Measurements from ENCODE around the gene LNX1. TPM values are rescaled to one million over a fixed set of nuclear protein-coding genes. Genes with fewer than 3 reads are reported as not detected.

The LNX1 gene
- total and polyA plus RNA-seq, 4 experiments from 2014 or later, result 0.44 to 0.78 TPM; not detected in 2

GRCh38 chr4:53614591-53614990 is 23.3 kb upstream of the LNX1 start:
- Histone ChIP-seq H3K4me3 (ENCODE audit: low read length in 2 of 2) (no peak overlapping the region), H3K27ac (ENCODE audit: low read depth, low read length) (no peak overlapping the region), H3K27me3 (ENCODE audit: insufficient read depth, low read length) (no peaks in the 10 kb centered on the region), H3K36me3 (ENCODE audit: insufficient read depth, low read length) (no peaks in the 10 kb centered on the region), H3K4me1 (ENCODE audit: insufficient read depth, low read length) (no peaks in the 10 kb centered on the region), H3K9me3 (ENCODE audit: control insufficient read depth in 1 of 2, low read length in 2 of 2) (no peaks in the 10 kb centered on the region)
- no peak overlapping the region for H3K27ac Mint-ChIP-seq
- H3K36me3 Mint-ChIP-seq, result no peaks in the 10 kb centered on the region
- H3K9me3 Mint-ChIP-seq, result peaks cover 0 to 8% (median under 1%) of the 10 kb centered on the region in 8 donors
- no peaks in the 10 kb centered on the region for H3K4me1 Mint-ChIP-seq
- intact Hi-C loops (cut with micrococcal nuclease), result no loop called here
- DNase-seq, result no peak
- no peak overlapping the region for H3K4me3 Mint-ChIP-seq
- H3K27me3 Mint-ChIP-seq, result no peaks in the 10 kb centered on the region
- POLR2A ChIA-PET (ENCODE audit: partially characterized antibody), result no interaction called here
- CTCF ChIA-PET (ENCODE audit: partially characterized antibody), result no interaction called here

- DNase-seq, result no peak
- Mint-ChIP-seq H3K4me1 (no peaks in the 10 kb centered on the region), H3K4me3 (no peak overlapping the region), H3K27ac (no peak overlapping the region), H3K27me3 (peaks cover 0 to 2% of the 10 kb centered on the region in 2 donors), H3K36me3 (no peaks in the 10 kb centered on the region), H3K9me3 (peaks cover 0 to 8% (median 3%) of the 10 kb centered on the region in 8 donors)
- Histone ChIP-seq H3K27me3 (ENCODE audit: insufficient read depth, low read length) (no peaks in the 10 kb centered on the region), H3K4me3 (ENCODE audit: low read length in 2 of 2) (no peak overlapping the region), H3K4me1 (ENCODE audit: insufficient read depth, low read length) (no peaks in the 10 kb centered on the region), H3K9me3 (ENCODE audit: control insufficient read depth in 1 of 2, low read length in 2 of 2) (no peaks in the 10 kb centered on the region), H3K36me3 (ENCODE audit: insufficient read depth, low read length) (no peaks in the 10 kb centered on the region), H3K27ac (ENCODE audit: low read depth, low read length) (no peak overlapping the region)
- intact Hi-C loops (cut with micrococcal nuclease), result no loop called here
- CTCF ChIA-PET (ENCODE audit: partially characterized antibody), result no interaction called here
- POLR2A ChIA-PET (ENCODE audit: partially characterized antibody), result no interaction called here
Observed at GRCh38 chr4:53613428-53613827, 22.1 kb upstream of the LNX1 start.

GRCh38 chr4:53608649-53609048 is 17.4 kb upstream of the LNX1 start:
- H3K9me3 Mint-ChIP-seq, result peaks cover 3 to 10% (median 7%) of the 10 kb centered on the region in 8 donors
- no peaks in the 10 kb centered on the region for H3K36me3 Mint-ChIP-seq
- no peak overlapping the region for H3K27ac Mint-ChIP-seq
- Histone ChIP-seq H3K27me3 (ENCODE audit: insufficient read depth, low read length) (no peaks in the 10 kb centered on the region), H3K27ac (ENCODE audit: low read depth, low read length) (no peak overlapping the region), H3K4me3 (ENCODE audit: low read length in 2 of 2) (no peak overlapping the region), H3K4me1 (ENCODE audit: insufficient read depth, low read length) (no peaks in the 10 kb centered on the region), H3K36me3 (ENCODE audit: insufficient read depth, low read length) (no peaks in the 10 kb centered on the region), H3K9me3 (ENCODE audit: control insufficient read depth in 1 of 2, low read length in 2 of 2) (no peaks in the 10 kb centered on the region)
- no peak overlapping the region for H3K4me3 Mint-ChIP-seq
- POLR2A ChIA-PET (ENCODE audit: partially characterized antibody), result no interaction called here
- intact Hi-C loops (cut with micrococcal nuclease), result no loop called here
- DNase-seq, result no peak
- no peaks in the 10 kb centered on the region for H3K4me1 Mint-ChIP-seq
- peaks cover 2 to 5% of the 10 kb centered on the region in 2 donors for H3K27me3 Mint-ChIP-seq
- CTCF ChIA-PET (ENCODE audit: partially characterized antibody), result no interaction called here

GRCh38 chr4:53608242-53608641 is 17.0 kb upstream of the LNX1 start:
- no peaks in the 10 kb centered on the region for H3K4me1 Mint-ChIP-seq
- intact Hi-C loops (cut with micrococcal nuclease), result no loop called here
- Histone ChIP-seq H3K9me3 (ENCODE audit: control insufficient read depth in 1 of 2, low read length in 2 of 2) (no peaks in the 10 kb centered on the region), H3K27me3 (ENCODE audit: insufficient read depth, low read length) (no peaks in the 10 kb centered on the region), H3K36me3 (ENCODE audit: insufficient read depth, low read length) (no peaks in the 10 kb centered on the region), H3K4me1 (ENCODE audit: insufficient read depth, low read length) (no peaks in the 10 kb centered on the region), H3K27ac (ENCODE audit: low read depth, low read length) (no peak overlapping the region), H3K4me3 (ENCODE audit: low read length in 2 of 2) (no peak overlapping the region)
- DNase-seq, result no peak
- CTCF ChIA-PET (ENCODE audit: partially characterized antibody), result no interaction called here
- H3K4me3 Mint-ChIP-seq, result no peak overlapping the region
- POLR2A ChIA-PET (ENCODE audit: partially characterized antibody), result no interaction called here
- no peak overlapping the region for H3K27ac Mint-ChIP-seq
- H3K9me3 Mint-ChIP-seq, result peaks cover 3 to 8% (median 6%) of the 10 kb centered on the region in 8 donors
- peaks cover 2 to 7% of the 10 kb centered on the region in 2 donors for H3K27me3 Mint-ChIP-seq
- no peaks in the 10 kb centered on the region for H3K36me3 Mint-ChIP-seq

- no peaks in the 10 kb centered on the region for H3K36me3 ChIP-seq (ENCODE audit: insufficient read depth, low read length)
- no peaks in the 10 kb centered on the region for H3K27me3 ChIP-seq (ENCODE audit: insufficient read depth, low read length)
- H3K4me3 ChIP-seq (ENCODE audit: low read length in 2 of 2), result no peak overlapping the region
- H3K9me3 ChIP-seq (ENCODE audit: control insufficient read depth in 1 of 2, low read length in 2 of 2), result no peaks in the 10 kb centered on the region
- no peaks in the 10 kb centered on the region for H3K4me1 Mint-ChIP-seq
- H3K4me1 ChIP-seq (ENCODE audit: insufficient read depth, low read length), result no peaks in the 10 kb centered on the region
- no peaks in the 10 kb centered on the region for H3K36me3 Mint-ChIP-seq
- peaks cover 5 to 15% of the 10 kb centered on the region in 2 donors for H3K27me3 Mint-ChIP-seq
- CTCF ChIA-PET (ENCODE audit: partially characterized antibody), result no interaction called here
- POLR2A ChIA-PET (ENCODE audit: partially characterized antibody), result no interaction called here
- no peak overlapping the region for H3K4me3 Mint-ChIP-seq
- DNase-seq, result no peak
- intact Hi-C loops (cut with micrococcal nuclease), result no loop called here
- H3K9me3 Mint-ChIP-seq, result peaks cover 3 to 8% (median 5%) of the 10 kb centered on the region in 8 donors
- H3K27ac Mint-ChIP-seq, result no peak overlapping the region
- H3K27ac ChIP-seq (ENCODE audit: low read depth, low read length), result no peak overlapping the region
Observed at GRCh38 chr4:53605783-53606182, 14.5 kb upstream of the LNX1 start.

- ChIA-PET CTCF (ENCODE audit: partially characterized antibody) (no interaction called here), POLR2A (ENCODE audit: partially characterized antibody) (no interaction called here)
- Mint-ChIP-seq H3K27me3 (peaks cover 5 to 16% of the 10 kb centered on the region in 2 donors), H3K4me3 (no peak overlapping the region), H3K36me3 (no peaks in the 10 kb centered on the region), H3K27ac (peak overlapping the region in 1 of 7 donors; percentile 62), H3K4me1 (no peaks in the 10 kb centered on the region), H3K9me3 (peaks cover 0 to 5% (median 3%) of the 10 kb centered on the region in 8 donors)
- Histone ChIP-seq H3K9me3 (ENCODE audit: control insufficient read depth in 1 of 2, low read length in 2 of 2) (no peaks in the 10 kb centered on the region), H3K36me3 (ENCODE audit: insufficient read depth, low read length) (no peaks in the 10 kb centered on the region), H3K27me3 (ENCODE audit: insufficient read depth, low read length) (no peaks in the 10 kb centered on the region), H3K4me3 (ENCODE audit: low read length in 2 of 2) (no peak overlapping the region), H3K4me1 (ENCODE audit: insufficient read depth, low read length) (no peaks in the 10 kb centered on the region), H3K27ac (ENCODE audit: low read depth, low read length) (no peak overlapping the region)
- DNase-seq, result no peak
- intact Hi-C loops (cut with micrococcal nuclease), result no loop called here
Observed at GRCh38 chr4:53602390-53602789, 11.1 kb upstream of the LNX1 start.

- no peaks in the 10 kb centered on the region for H3K9me3 ChIP-seq (ENCODE audit: control insufficient read depth in 1 of 2, low read length in 2 of 2)
- intact Hi-C loops (cut with micrococcal nuclease), result no loop called here
- no peaks in the 10 kb centered on the region for H3K4me1 ChIP-seq (ENCODE audit: insufficient read depth, low read length)
- no peak overlapping the region for H3K27ac Mint-ChIP-seq
- H3K4me1 Mint-ChIP-seq, result no peaks in the 10 kb centered on the region
- CTCF ChIA-PET (ENCODE audit: partially characterized antibody), result no interaction called here
- no peaks in the 10 kb centered on the region for H3K36me3 ChIP-seq (ENCODE audit: insufficient read depth, low read length)
- H3K27me3 ChIP-seq (ENCODE audit: insufficient read depth, low read length), result no peaks in the 10 kb centered on the region
- no peak overlapping the region for H3K27ac ChIP-seq (ENCODE audit: low read depth, low read length)
- peaks cover 0 to 5% (median 3%) of the 10 kb centered on the region in 8 donors for H3K9me3 Mint-ChIP-seq
- POLR2A ChIA-PET (ENCODE audit: partially characterized antibody), result no interaction called here
- no peak for DNase-seq
- peaks cover 5 to 16% of the 10 kb centered on the region in 2 donors for H3K27me3 Mint-ChIP-seq
- no peak overlapping the region for H3K4me3 Mint-ChIP-seq
- H3K36me3 Mint-ChIP-seq, result no peaks in the 10 kb centered on the region
- no peak overlapping the region for H3K4me3 ChIP-seq (ENCODE audit: low read length in 2 of 2)
Observed at GRCh38 chr4:53601251-53601764, 10.0 kb upstream of the LNX1 start.

GRCh38 chr4:53599632-53600031 is 8.3 kb upstream of the LNX1 start:
- Histone ChIP-seq H3K4me1 (ENCODE audit: insufficient read depth, low read length) (no peaks in the 10 kb centered on the region), H3K4me3 (ENCODE audit: low read length in 2 of 2) (no peak overlapping the region), H3K27ac (ENCODE audit: low read depth, low read length) (no peak overlapping the region), H3K27me3 (ENCODE audit: insufficient read depth, low read length) (no peaks in the 10 kb centered on the region), H3K9me3 (ENCODE audit: control insufficient read depth in 1 of 2, low read length in 2 of 2) (no peaks in the 10 kb centered on the region), H3K36me3 (ENCODE audit: insufficient read depth, low read length) (no peaks in the 10 kb centered on the region)
- no peak overlapping the region for H3K4me3 Mint-ChIP-seq
- intact Hi-C loops (cut with micrococcal nuclease), result no loop called here
- H3K4me1 Mint-ChIP-seq, result no peaks in the 10 kb centered on the region
- H3K27ac Mint-ChIP-seq, result no peak overlapping the region
- CTCF ChIA-PET (ENCODE audit: partially characterized antibody), result no interaction called here
- H3K36me3 Mint-ChIP-seq, result no peaks in the 10 kb centered on the region
- peaks cover 5 to 16% of the 10 kb centered on the region in 2 donors for H3K27me3 Mint-ChIP-seq
- H3K9me3 Mint-ChIP-seq, result peaks cover 0 to 4% (median 0%) of the 10 kb centered on the region in 8 donors
- POLR2A ChIA-PET (ENCODE audit: partially characterized antibody), result no interaction called here
- no peak for DNase-seq

Data from CD4-positive, alpha-beta memory T cell (primary cell).